Stimulated activated CD8-positive, alpha-beta memory T cell treated with anti-CD3 and anti-CD28 coated beads, Interleukin-7, amount 100 ng/mL, for 48 hours (primary cell): Measurements from ENCODE around the gene TEN1.
A peak's percentile ranks its signal among the peaks of the same experiment; 100 is the strongest.

Experiments
- DNase-seq, 2 donors: peaks; one replicate each; pipeline ENCODE4 v3.0.0-alpha.2; 2020; ENCODE audit warnings: low read depth in 1 of 2; ENCODE audit errors: extremely low read depth in 1 of 2

The TEN1 gene

DNA sequence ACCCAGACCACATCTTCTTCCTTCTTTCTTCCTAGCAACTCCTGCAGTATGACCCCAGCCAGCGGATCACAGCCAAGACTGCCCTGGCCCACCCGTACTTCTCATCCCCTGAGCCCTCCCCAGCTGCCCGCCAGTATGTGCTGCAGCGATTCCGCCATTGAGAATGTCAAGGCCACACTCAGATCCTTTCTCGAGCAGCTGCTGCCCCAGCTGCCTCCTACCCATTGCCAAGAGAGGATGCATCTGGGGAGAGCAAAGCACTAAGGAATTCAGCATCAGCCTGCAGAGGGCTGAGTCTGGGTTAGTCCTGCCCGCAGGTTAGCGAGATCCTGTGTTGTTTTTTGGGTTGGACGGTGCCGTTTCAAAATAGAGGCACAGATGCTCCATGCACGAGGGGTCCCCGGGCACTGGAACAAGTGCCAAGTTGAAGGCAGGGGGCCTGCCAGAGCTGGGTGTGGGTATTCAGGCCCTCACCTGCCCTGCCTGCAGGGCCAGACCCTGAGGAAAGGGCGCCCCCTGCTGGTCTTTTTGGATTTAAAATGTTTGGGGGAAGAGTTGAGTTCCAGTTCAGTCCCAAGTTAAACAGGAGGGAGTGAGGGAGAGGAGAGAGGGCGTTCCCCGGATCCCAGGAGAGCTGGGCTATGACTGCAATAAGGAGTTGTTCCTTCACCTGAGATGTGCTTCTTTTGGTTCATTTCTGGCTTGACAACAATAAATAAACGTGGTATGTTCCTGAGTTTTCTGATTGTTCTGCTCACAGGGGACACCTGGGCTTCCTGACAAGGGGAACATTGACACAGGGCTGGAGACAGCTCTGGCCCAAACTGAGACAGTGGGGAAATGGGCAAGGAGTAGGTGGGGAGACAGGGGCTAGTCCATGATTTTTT is 26.5 kb downstream of the TEN1 start:
- peak; percentile 30 to 65 for DNase-seq

DNA sequence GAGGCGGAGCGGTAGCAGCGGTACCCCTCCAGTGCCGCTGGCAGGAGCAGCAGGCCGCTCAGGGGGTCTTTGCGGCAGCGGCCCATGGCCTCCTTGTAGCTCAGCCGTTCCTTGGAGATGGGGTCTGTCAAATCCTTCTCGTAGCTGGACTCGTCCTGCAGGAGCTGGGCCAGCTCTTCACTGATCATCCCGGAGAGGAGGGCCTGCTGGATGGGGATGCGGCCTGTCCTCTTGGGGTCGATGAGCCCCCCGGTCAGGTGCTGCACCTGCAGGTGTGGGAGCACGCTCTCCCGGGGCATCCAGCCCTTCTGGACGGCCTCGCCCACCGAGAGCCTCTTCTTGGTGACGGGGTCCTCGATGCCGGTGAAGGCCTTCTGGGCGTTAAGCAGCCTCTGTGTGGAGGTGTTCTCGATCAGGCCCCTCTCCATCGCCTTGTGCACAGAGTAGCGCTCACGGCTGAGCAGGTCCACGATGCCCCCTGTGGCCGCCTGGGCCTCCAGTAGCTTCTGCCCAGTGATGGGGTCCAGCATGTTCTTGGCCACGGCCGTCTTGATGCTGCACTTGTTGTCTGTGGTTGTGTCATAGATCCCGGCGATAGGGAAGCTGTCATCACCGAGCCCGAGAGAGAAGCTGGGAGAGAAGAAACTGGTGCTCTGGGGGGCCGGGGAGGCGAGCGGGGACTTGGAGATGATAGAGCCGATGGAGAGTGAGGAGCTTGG is 28.2 kb downstream of the TEN1 start:
- DNase-seq: no peak

- DNase-seq: no peak
These were observed 28.8 kb downstream of the TEN1 start for GRCh38 chr17:76007850-76008165.

GRCh38 chr17:76008208-76008607 is 29.2 kb downstream of the TEN1 start:
- DNase-seq: no peak

DNA sequence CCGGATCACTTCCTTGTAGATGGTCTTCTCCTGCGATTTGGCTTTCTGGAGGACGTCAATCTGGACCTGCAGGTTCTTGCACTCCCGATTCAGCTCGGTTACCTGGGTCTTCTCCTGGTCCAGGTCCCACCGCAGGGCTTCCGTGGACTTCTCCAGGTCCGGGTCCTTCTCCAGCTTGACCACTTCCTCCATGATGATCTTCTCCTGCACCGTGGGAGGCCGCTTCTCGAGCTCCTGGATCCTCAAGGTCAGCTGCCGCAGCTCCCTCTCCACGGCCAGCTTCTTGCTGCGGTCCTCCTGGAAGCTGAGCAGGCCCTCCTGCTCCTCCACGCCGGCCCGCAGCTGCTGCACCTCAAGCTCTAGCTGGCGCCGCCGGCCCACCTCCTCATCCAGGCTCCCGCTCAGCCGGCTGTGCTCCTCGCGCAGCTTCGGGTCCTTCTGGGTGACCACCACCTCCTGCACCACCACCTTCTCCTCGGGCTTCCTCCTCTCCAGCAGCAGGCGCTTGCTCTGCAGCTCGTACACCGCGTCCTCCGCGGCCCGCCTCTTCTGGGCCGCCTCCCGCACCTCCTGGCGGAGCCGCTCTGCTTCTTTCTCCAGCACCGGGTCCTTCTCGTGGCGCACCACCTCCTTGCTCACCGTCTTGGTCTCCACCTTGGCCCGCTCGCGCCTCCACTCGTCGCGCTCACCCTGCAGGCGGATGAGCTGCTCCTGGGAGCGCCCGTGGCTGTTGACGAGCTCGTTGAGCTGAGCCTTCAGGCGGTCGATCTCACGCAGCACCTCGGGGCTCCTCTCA is 29.8 kb downstream of the TEN1 start:
- DNase-seq: no peak

DNA sequence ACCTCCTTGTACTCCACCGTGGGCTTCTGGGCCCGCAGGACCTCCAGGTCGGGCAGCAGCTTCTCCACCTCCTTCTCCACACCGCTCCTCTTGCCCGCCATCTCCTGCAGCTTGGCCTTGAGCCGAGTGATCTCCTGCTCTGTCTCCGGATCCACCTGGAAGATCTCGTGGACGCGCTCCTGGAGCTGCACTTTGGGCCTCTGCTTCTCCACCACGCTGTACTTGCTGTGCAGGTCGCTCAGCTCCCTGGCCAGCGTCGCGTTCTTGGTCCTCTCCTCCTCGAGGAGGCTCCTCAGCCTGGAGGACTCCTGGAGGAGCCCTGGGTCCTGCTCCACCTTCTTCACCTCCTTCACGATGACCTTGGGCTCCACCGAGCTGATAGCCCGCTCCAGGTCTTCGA is 30.4 kb downstream of the TEN1 start:
- DNase-seq: no peak

GRCh38 chr17:76009969-76010661 is 31.1 kb downstream of the TEN1 start:
- DNase-seq: no peak

- no peak for DNase-seq
These were observed 32.9 kb downstream of the TEN1 start for GRCh38 chr17:76011951-76012350.

DNA sequence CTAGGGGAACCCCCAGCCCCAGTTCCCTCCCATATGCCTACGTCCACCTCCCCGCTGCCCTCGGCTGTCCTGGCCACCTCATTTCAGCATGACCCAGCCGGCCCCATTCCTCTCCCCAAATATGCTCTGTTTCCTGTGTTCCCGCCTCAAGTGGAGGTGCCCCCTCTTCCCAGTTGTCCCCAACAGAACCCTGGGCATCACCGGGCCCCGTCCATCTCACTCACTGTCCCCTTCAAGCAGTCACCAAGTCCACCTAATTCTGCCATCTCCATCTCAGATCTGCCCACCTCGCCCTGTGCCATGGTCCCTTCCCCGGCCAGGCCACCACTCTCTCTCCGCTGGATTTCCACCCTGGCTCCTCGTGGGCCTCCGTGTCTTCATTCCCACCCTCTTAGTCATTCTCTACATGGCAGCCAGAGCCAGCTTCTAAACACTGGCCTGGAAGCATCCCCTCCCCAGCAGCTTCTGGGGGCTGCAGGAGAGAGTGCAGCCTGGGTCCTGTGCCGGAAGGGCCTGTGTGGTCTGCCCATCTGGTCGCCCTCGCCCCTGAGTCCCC is 34.4 kb downstream of the TEN1 start:
- DNase-seq: no peak

DNA sequence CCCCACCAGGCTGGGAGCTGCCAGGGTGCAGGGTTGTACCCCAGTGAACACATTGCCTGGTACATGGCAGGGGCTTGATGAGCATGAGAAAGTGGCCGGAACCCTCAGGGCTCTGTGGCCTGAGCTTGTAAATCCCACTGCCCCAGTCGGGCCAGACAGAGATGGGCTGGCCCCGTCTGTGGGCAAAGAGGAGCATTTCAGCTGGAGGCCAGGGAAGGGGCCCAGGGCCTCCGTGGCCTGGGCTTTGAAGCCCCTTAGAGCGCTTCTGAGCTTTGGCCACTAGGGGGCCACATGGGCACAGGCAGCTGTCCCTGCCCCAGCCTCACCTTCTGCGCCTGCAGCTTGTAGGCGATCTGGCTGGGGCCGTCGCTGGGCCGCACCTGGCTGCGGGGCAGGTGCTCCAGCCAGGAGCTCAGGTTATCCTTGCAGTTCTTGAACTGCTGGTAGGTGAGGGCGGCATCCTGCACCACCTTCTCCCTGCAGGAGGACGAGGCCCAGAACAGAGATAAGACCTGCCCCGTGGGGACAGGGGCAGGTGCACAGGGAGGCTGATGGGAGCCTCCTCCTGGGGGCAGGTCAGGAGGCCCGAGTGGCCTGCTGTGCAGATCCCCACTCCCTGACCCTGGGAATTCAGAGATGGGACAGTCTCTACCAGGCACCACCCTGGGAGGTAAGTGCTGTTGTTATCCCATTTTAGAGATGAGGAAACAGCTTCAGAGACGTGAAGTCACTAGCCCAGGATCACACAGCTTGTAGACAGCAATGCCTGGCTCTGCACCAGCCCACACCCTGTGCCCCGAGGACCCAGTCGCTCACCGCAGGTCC is 35.3 kb downstream of the TEN1 start:
- peak; percentile 55 to 60 for DNase-seq

- no peak for DNase-seq
These were observed 35.9 kb downstream of the TEN1 start for GRCh38 chr17:76014925-76015261.

GRCh38 chr17:76017481-76018339 is 38.7 kb downstream of the TEN1 start:
- DNase-seq: no peak

DNA sequence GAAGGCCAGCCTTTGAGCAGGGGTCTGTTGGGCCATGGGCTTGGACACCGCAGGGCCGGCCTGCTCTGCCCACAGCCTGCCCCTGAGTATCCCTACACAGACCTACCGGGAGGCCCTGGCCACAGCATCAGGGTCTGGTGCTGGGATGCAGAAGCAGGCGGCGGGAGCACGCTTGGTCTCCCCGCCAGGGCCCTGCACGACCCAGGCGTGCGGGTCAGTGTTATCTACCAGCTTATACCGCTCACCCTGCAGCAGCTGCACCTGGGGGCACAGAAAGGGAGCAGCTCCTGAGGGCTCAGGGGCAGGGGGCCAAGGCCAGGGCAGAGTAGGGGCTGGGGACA is 39.3 kb downstream of the TEN1 start:
- no peak for DNase-seq

- DNase-seq: no peak
These were observed 39.8 kb downstream of the TEN1 start for GRCh38 chr17:76018801-76019200.

- DNase-seq: no peak
These were observed 40.9 kb downstream of the TEN1 start for GRCh38 chr17:76019833-76020467.

DNA sequence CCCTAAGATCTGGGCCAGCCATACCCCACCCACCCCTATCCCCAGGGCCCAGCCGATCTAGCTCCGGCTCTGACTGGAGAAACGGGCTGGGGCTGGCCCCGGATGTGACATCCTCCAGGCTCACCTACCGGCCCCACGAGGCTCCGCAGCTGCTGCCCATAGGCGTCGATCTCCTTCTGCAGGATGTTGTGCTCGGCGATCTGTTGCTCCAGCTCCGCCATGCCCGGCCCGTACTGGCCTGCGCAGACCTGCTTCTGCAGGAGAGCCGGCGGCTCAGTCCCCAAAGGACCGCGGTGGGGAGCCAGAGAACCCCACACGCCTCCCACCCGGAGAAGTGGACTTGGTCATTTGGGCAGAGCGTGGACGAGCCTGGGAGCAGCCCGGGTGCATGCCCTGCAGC is 43.2 kb downstream of the TEN1 start:
- DNase-seq: no peak

GRCh38 chr17:76022973-76023899 is 44.2 kb downstream of the TEN1 start:
- no peak for DNase-seq

DNA sequence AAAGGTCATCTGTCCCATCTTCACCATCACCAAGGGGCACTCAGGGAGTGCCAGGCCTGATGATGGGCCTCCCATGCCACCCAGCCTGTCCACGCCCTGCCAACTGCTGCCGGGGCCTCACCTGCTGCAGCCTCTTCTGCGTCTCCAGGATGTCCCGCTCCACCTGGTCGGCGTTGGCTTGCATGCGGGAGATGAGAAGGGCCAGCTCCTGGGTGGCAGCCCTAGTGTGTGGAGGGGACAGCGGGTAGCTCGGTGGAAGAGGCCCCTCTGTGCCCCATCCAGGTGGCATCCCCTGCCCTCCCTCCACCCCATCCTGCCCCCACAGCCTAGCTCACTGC is 44.8 kb downstream of the TEN1 start:
- no peak for DNase-seq
